Measurements from ENCODE around the gene METAP1.
"Not testable (repeated sequence)": the region's sequence is repeated elsewhere in the genome, so short reads cannot be mapped to it uniquely, and the experiment has no call there.

METAP1 gene

DNA sequence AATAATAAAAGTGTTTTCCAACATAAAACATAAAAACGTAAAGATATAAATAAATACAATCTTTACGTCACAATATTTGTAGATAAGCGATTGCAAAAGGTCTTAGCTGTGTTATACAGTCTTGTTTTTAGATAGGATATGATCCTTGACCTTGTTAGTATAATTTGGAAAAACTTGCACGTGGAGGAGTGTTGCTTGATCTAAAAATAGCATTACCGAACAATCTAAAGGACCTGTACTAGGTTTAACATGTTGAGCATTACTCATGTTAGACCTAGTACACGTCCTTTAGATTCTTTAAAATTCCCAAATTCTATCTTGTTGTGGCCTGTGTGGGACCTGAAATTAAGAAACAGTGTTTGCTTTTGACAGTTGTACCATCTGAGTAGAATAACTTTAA lies 1.6 kb downstream of the METAP1 start:
- no peak for DNase-seq (ENCODE audit: low spot score)

DNA sequence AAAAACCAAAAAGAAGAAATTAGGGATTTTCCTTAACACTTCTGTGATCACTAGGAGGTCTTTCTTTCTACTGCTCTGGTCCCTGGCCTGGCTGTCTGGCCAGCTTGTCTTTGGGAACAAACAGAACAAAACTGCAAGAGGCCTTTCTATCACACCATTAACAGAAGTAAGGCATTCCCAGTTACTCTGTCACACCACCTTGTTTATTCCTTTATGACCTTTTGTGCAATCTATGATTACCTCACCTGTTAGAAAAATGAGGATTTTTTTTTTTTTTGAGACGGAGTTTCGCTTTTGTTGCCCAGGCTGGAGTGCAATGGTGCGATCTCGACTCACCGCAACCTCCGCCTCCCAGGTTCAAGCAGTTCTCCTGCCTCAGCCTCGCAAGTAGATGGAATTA lies 3.0 kb downstream of the METAP1 start:
- DNase-seq (ENCODE audit: low spot score) = no peak

DNA sequence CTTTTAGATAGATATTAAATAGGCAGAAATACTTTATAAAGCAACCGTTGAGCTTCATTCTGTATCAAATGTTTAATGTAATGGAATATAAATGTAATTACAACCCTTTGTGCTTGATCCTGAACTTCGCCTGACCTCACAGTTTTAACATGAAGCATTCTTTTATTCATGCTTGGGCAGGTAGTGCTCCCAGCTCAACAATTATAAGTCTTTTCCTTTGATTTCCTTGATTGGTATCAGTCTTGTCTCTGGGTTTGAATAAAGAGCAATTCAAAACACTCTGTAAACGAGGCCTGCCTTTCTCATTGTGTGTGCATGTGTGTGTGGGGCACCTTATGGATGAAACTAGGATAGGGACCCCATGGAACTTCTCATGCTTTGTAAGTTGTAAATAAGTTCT lies 6.8 kb downstream of the METAP1 start:
- DNase-seq (ENCODE audit: low spot score) = no peak

DNA sequence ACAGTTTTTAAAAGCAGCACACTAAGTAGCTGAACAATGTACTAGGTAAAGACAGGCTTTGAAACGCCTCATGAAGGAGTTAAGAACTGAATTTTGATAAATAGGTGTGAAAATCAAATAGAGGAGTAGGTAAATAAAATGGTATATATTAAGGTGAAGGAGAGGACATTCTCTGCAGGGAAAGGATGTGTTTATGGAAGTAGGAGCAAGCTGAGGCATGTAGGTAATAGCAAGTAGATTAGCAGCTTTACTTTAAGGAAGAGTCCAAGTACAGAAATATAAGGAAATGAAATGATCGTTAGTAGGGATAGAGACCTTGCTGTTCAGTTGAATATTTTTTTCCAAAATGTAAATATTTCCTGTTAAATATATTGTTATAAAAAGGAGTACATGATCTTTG lies 12.5 kb downstream of the METAP1 start:
- no peak for DNase-seq (ENCODE audit: low spot score)

DNA sequence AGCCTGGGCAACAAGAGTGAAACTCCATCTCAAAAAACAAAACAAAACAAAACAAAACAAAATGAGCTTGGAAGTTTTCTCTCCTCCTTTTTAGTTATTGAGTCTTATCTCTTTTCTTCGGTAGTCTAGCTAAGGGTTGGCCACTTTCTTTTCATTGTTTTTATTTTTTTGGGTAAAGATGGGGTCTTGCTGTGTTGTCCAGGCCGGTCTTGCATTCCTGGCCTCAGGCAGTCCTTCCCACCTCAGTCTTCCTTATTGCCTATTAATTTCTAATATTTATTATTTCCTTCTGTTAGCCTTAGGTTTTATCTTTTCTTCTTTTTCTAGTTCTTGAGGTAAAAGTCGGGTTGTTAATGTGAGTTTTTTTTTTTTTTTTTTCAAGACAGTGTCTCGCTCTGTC lies 16.4 kb downstream of the METAP1 start:
- no peak for DNase-seq (ENCODE audit: low spot score)

DNA sequence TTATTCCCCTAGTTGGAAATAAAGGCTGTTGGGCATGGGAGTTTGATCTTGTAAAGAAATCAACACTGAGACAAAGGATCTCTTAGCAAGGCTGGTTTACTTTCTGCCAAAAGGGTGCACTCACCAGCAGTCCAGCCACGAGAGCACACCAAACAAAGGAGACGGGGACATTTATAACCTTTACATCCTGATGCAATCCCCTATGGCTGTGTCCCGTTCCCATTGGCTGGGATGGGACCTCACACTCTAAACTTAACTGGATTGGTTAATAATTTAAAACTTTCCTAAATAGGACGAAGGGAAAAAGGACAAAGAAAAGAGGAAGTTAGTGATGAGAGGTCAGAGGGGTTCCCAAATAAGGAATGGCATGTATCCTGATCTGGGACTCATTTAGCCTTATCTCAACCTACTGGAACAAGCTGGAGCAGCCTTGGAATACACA lies 17.9 kb downstream of the METAP1 start:
- no peak for DNase-seq (ENCODE audit: low spot score)

DNA sequence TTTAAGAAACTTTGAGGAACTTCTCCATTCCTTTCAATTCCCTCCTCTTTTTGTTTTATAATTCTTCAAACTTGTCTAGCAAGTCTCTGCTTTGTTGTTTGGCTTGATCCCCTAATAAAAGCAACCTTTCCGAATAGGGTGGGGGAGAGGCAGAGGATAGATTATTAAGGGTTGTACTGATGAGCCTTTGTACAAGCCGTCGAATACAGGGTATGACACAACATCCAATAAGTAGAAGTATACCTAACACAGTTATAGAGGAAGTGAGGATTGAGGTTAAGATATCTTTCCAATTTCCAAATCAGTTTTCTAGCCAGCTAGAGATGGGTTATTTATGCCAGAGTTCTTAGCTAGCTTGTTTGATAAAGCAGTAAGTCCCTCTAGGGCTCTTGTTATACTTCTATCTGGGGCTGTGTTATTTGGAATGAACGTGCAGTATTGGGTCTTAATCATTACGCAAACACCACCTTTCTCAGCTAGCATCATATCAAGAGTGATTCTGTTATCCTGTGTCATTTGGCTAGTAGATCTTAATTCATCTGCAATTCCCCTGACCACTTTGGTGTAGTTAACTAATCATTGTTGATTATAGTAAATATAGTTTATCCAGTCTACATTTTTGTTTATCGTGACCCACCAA lies 18.5 kb downstream of the METAP1 start:
- DNase-seq (ENCODE audit: low spot score) = no peak

DNA sequence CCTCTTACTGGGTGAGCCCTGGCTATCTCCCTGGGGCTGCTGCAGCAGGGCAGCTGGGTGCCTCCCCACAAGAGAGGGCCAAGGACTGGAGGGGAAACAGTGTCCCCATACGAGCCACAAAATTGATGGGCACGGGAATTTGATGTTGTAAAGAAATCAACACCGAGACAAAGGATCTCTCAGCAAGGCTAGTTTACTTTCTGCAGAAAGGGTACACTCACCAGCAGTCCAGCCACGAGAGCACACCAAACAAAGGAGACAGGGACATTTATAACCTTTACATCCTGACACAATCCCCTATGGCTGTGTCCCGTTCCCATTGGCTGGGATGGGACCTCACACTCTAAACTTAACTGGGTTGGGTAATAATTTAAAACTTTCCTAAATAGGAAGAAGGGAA lies 25.9 kb downstream of the METAP1 start:
- no peak for DNase-seq (ENCODE audit: low spot score)

DNA sequence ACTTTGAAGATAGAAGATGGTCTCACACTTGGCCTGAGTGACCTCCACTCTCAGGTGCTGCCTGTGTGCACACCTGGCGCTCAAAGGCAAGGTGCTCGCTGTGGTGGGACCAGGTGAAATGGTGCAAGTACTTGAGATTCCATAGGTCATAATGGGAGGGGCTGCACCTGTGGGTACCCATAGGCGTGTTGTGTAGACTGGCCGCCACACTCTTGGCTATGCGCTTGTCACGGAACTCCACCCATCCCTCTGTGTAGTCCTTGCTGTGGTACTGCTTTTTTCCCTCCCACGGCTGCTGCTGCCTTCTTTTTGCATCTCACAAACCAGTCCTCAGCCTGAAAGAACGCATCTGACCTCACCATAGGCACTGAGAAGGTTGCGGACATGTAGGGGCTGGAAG lies 27.0 kb downstream of the METAP1 start:
- DNase-seq (ENCODE audit: low spot score) = no peak

DNA sequence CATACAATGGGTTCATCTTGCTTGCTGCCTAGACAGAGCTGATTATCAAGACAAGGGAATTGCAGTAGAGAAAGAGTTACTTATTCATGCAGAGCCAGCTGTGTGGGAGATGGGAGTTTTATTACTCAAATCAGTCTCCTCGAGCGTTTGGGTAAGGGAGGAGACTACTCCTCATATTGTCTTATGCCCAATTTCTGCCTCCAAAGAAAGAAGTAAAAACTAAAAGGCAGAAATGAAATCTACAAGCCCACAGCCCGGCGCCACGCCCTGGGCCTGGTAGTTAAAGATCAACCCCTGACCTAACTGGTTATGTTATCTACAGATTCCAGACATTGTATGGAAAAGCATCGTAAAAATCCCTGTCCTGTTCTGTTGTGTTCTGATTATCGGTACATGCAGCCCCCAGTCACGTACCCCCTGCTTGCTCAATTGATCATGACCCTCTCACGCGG lies 28.3 kb downstream of the METAP1 start:
- DNase-seq (ENCODE audit: low spot score) = not testable (repeated sequence)

DNA sequence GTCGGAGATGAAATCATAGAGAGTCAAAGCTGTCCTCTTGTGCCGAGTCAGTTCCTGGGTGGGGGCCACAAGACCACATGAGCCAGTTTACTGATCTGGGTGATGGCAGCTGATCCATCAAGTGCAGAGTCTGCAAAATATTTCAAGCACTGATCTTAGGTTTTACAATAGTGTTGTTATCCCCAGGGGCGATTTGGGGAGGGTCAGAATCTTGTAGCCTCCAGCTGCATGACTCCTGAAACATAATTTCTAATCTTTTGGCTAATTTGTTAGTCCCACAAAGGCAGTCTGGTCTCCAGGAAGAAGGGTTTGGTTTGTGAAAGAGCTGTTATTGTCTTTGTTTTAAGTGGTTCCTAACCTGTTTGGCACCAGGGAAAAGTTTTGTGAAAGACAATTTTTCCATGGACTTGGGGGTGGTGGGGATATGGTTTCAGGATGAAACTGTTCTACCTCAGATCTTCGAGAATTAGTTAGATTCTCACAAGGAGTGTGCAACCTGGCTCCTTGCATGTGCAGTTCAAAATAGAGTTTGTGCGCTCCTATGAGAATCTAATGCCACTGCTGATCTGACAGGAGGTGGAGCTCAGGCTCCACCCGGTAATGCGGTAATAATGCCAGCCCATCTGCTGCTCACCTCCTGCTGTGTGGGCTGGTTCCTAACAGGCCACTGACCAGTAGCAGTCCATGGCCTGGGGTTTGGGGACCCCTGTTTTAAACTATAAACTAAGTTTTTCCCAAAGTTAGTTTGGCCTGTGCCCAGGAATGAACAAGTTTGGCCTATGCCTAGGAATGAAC lies 29.2 kb downstream of the METAP1 start:
- no peak for DNase-seq (ENCODE audit: low spot score)

DNA sequence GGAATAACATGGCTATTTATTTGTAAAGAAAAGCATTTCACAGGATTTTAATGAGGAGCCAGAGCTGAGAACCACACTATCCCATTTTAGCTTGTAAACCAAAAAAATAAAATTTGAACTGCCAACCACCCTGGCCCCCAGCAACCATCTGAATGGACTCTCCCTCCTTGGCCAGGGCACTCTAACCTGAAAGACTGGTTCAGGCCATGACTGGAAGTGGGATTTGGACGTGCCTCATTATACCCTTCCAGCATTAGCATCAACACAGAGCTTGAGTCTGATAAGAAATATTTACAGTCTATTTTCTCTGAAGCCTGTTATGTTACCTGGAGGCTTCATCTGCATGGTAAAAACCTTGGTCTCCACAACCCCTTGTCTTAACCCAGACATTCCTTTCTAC lies 30.0 kb downstream of the METAP1 start:
- DNase-seq (ENCODE audit: low spot score) = no peak

DNA sequence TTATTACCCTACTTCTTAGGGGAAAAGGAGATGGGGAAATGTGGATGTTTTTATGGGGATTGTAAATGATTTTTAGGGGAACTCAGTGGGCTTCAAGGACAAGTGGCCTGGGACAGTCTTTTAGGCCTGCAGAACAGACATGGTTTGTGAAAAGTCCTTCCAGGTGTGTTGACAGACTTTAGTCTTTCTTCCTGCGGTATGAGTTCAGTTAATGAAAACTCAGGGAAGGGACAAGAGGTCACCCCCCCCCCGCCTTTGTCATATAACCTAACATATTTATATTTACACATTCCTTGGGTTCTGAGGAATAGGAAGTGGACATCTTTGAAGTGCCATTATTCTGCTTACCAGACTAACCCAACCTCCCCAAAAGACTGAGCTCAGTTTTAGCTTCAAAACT lies 31.8 kb downstream of the METAP1 start:
- no peak for DNase-seq (ENCODE audit: low spot score)

DNA sequence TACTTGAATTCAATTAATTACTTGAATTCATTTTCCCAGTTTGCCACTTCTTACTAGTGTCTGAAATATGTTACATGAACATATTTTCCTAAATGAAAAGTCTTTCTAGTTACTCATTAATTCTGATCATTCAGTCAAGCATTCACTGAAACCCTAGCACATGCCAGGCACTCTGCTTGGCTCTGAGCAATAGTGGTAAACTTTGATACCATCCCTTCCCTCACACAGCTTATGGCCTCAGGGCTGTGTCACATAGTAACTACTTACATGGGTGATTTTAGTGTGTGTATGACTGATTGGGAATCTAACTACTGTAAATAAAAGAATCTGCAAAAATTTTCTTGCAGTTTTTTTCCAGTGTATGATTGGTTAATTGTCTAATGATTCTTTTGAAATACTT lies 32.7 kb downstream of the METAP1 start:
- DNase-seq (ENCODE audit: low spot score) = no peak

DNA sequence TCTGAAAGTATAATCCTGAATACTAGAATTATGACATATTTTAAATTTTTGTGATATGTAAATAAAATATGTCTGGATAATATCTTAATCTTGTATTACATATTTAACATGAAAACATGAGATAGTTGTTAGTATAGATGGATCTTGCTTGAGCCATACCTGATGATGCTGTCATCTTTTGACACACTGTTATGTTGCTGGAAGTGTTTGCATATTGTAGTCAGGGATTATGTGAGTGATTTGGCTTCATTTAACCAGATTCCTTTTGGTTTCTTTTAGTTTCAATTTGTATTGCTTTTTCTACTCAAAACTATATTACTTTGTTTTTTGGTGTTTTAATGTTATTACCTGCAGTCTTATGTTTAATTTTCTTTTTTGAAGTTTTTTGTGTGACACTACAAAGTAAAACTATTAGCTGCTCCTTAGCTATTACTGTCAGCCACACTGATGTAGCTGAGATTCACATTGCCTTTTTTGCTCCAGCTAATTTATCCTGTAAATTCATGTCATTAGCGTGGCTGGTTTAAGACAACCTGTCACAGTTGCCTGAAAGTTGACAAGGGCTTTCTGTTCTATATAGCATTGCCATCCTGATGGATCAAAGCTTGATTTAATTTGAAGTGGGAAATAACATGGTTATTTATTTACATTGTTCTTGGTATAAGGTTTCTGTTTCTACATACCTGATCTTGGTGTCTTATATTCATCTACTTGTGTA lies 33.7 kb downstream of the METAP1 start:
- no peak for DNase-seq (ENCODE audit: low spot score)

DNA sequence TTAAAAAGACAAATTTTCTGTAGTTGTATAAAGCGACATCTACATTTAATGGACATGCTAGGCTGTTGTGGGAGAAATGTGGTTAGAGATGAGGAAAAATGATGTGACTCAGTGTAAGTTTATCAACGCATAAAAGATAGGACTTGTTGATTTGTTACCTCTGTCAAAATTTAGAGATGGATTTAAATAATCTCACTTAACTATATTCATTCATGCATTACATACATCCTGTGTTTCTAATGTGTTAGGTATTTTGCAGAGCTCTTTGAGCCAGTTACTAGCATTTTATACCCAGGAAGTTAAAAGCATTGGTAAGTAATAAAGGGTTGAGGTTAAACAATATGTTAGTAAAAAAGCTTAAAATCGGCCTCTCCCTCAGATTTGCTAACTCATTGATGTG lies 34.3 kb downstream of the METAP1 start:
- DNase-seq (ENCODE audit: low spot score) = no peak

DNA sequence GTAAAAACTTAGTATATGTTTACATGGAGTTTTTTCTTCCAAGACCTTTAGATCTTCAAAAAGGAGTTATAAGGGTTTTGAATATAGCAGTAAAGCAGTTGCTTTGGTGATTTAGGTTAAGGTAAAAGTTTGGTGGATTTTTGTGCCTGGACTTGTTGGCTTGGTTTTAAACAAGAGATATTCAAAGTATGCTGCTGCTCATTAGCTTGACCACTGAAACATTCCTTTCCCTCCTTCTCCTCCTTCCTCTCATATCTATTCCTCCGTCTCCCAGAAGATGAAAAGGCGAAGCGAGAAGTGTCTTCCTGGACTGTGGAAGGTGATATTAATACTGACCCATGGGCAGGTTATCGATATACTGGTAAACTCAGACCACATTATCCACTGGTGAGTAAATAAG lies 38.4 kb downstream of the METAP1 start:
- DNase-seq (ENCODE audit: low spot score) = no peak

DNA sequence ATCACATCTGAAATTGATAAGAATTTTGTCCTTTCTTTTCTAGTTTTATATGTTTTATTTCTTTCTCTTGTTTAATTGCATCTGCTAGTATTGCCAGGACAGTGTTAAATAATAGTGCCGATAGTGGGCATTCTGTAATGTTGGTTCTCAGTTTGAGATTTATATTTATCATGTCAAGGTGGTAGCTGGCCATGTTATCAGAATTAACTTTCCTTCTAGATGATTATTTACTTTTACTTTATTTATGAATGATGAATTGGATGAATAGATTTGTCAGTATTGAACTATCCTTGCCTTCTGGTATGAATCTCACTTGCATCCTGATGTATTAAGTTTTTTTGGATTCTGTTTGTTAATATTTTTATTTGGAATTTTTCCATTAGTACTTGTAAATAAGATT lies 42.7 kb downstream of the METAP1 start:
- DNase-seq (ENCODE audit: low spot score) = no peak

DNA sequence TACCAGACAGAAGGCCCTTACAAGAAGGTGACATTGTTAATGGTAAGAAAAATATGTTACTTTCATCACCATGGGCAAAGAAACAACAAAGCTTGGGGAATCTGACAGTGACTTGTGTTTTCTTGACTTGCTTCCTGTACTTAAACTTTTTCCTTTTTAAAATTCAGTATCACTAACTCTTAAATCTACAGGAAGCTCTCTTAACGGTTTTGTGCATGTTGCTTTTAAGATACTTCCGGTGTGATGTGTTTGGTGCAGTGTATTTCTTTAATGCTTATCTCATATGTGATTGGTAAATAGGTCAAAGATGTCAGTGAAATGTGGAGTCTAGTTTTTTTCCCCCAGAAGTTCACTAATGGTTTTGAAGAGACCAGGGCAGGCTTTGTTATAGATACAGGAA lies 47.8 kb downstream of the METAP1 start:
- no peak for DNase-seq (ENCODE audit: low spot score)

DNA sequence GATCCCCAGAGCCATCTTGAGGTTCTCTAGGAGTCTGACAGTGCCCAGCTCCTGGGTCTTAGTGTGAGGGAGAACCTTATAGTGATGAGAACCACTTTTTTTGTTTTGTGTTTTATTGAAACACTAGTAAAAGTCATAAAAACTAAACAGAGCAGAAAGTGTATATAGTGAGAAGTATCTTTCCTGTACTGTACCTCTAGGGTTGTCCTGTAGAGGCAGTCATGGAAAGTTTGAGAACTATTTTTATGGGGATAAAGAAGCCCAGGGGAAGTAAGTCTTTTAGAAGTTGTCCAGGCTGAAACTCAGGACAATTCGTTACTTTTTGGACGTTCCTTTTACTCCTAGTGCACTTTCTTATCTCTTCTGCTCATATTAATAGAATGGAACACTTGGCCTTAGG lies 52.2 kb downstream of the METAP1 start:
- DNase-seq (ENCODE audit: low spot score) = no peak

DNA sequence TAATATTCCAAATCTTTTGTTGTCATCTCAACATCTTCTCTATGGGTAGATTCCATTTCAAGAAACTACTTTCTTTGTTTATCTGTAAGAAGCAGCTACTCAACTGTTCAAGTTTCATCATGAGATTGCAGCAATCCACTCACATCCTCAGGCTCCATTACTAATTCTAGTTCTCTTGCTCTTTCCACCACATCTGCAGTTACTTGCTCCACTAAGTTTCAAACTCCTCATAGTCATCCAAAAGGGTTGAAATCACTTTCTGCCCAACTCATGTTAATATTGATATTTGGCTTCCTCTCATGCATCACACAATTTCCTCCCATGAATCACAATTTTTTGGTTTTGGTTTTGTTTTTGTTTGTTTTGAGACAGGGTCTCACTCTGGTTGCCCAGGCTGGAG lies 57.4 kb downstream of the METAP1 start:
- no peak for DNase-seq (ENCODE audit: low spot score)

DNA sequence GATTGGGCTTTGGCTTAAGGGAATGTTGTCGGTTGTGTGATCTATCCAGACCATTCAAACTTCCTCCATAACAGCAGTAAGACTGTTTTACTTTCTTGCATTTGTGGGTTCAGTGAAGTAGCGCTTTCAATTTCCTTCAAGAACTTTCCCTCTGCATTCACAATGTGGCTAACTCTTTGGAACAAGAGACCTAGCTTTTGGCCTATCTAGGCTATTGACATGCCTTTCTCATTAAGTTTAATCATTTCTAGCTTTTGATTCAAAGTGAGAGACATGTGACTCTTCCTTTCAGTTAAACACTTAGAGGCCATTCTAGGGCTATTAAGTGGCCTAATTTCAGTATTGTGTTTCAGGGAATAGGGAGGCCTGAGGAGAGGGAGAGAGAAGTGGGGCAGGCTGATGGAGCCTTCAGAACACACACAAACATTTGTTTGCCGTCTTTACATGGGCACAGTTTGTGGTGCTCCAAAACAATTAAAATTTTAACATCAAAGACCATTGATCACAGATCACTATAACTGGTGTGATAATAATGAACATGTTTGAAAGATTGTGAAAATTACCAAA lies 59.0 kb downstream of the METAP1 start:
- no peak for DNase-seq (ENCODE audit: low spot score)

DNA sequence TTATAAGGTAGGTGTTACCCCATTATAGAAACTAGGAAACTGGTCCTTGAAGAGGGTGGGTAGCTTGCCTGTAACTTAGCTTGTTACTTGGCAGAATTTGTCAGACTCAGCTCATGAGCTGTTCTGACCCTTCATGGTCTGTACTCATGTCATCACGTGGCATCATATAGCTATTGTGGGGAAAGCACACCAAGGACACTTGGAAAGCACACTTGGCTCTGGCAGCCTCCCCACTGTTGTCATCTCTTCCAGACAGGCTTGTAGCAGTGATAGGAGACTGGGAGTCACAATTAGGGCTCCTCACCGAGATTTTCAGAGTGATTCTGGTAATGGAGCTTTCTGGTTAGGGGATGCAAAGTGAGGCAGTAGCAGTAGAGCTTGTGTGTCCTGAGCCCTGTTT lies 62.7 kb downstream of the METAP1 start:
- DNase-seq (ENCODE audit: low spot score) = no peak
